NCI-H2227 (cell line): ENCODE measurements around the gene COL26A1.

Source experiments
- DNase-seq: peaks from one replicate; lab custom pipeline; 2025; ENCODE audit not compliant: unreplicated experiment; lab: John Stamatoyannopoulos, UW

COL26A1 gene

DNA sequence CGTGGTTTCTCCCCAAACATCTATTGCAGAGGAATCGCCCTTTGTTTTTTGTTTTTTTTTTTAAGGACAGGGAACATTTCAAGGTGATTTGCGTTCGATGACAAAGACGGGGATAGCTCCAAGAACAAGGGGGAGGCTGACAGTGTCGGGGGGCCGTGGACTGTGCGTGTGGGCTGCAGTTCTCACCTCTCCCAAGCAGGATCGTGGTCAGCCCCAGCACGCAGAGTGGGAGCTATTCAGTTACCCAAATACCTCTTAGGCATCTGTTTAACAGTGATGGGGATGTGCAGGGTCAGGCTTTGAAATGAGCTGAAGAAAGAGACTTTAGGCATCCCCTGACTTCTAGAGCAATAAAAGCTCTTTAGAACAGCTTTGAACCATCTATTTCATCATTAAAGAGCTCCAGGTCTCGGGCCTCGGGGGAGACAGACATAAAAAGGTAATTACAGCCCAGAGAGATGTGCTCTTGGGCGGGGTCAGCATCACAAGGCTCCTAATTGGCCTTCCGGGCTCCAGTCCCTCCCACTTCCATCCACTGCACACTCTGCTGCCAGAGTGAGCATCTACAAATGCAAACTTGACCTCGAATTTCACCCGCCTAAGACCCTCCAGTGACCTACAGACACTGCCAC lies 169.2 kb downstream of the COL26A1 start:
- peak; percentile 89 for DNase-seq

DNA sequence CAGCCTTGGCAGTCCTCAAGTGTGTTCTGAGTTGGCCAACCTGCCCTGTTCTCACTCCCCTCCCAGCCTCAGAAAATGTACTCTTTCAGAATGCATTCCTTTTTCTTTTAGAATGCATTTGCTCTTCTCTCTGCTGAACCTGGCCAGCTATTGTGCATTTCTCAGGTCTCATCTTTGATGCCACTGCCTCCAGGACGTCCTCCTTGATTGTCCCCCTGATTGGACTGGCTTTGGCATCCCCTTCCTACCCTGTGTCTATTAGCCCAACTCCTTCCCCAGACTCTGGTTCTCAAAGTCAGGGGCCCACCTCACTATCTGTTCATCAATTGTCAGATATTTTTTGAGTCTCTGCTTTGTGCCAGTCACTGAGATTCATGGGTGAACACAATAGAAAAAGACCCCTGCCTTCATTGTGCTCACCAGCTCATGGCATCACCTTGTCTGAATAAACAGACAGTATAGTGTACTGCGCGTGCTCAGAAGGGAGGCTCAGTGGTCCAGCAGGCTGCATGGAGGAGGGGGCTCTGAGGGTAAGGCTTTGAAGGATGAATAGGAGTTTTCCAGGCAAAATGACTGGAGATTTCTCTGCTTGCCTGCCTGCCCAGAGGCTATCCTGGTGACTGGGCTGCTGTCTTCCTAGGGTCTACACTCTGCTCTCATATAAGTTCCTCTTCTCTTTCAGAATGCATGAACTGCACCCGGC lies 169.9 kb downstream of the COL26A1 start:
- DNase-seq = no peak

DNA sequence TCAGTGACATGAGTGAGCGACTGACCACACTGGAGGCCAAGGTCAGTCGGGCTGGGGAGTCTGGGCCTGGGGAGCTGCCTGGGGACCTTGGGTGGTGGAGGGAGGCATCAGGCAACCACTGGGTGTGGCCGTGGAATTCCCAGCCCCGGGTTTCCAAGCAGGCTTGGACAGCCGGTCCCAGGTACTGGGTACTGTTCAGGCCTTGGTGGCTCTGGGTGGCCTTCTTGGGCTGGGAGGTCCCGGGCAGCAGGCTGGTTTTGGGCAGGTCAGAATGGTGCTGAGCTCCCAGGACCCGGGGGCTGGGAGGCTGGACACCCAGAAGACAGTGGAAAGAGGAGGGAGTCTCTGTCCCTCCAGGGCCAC lies 170.4 kb downstream of the COL26A1 start:
- no peak for DNase-seq

DNA sequence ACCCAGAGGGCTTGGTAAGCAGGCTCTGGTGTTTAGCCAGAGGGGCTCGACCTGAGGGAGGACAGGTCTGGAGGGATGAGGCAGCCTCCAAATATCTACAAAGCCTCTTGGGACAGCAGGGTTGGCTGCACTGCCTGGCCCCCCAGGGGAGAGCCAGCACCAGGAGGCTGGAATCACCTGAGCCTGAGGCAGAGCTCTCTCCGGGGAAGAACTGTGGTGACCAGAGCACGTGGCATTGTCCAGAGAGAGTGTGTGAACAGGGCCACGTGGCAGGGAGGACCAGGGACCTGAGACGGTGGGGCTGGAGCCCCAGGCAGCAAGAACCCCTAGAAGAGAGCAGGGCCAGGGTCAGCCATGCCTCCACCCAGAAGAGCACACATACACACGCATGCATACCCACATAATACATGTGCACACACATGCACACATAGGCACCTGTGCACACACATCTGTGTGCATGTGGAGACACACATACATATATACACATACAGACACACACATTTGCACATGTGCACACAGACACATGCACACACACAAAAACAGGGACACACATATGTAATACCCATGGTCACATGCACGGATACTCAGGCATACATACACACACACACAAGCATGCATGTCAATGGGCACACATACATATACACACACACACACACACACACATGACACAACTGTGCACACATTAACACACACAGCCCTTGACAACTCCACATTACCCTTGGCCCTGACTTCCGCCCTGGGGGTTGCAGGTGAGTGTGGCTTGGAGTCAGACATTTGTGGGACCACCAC lies 171.5 kb downstream of the COL26A1 start:
- DNase-seq = no peak

DNA sequence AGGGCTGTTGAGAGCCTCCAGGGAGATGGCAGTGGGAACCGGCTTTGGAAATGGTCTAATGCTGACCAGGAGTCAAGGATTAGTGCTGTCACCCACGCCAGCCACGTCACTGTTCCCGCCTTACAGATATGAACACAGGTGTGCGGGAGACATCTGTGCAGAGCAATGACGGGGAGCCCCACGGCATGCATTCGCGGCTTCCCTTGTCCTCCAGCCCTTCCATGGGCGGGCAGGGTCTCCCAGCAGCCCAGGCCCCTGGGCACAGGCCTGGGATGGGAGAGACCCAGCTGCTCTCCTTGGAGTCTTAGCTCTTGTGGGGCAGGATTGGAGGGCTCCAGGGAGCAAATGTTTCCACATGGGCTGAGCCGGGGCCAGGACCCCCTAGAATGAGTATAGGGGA lies 172.2 kb downstream of the COL26A1 start:
- no peak for DNase-seq

DNA sequence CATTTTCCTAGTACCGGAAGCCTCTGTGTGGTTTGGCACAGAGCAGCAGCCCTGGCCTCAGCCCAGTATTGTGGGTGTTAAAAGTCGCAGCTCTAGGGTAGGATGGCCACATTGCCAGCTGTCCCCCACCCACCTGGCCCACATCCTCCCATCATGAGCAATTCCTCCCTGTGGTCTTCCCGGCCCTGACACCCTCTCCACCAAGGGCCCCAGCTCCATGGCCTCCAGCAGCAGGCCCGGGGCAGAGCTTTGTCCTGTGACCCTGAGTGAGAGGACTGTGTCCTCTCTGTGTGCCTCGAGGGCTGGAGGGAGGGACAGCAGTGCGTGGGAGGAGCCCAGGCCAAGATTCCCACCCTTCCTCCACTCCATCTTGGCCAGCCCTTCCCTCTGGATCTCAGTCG lies 172.7 kb downstream of the COL26A1 start:
- no peak for DNase-seq

DNA sequence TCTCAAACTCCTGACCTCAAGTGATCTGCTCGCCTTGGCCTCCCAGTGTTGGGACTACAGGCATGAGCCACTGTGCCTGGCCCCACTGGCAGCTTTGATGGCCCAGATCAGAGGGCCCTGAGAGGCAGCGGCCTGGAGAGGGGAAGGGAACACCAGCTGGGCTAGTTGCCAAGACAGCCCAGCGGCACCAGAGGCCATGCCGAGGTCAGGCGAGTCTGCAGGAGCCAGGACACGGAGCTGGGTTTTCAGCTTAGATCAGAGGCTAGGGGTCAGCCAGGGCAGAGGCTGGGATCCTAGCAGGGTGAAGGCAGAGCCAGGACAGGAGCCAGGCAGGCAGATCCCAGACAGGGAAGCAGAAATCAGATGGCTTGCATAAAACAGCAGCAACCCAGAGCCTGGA lies 173.6 kb downstream of the COL26A1 start:
- no peak for DNase-seq

DNA sequence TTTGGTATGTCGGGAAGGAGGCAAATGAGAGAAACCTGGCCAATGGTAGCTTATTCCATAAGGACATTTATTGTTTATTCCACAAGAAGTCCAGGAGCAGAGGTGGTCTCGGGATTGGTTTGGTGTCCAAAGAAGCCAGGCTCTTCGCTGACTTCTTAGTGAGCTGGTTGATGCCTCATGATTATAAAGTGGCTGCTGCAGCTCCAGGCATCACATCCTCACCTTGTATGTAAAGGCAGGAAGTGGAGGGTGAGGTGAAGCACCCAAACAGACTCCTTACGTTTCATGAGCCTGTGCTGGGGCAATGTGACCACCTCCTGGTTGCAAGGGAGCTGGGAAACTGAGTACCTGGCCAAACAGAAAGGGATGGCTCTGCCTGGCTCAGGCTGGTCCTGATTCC lies 174.0 kb downstream of the COL26A1 start:
- DNase-seq = no peak

DNA sequence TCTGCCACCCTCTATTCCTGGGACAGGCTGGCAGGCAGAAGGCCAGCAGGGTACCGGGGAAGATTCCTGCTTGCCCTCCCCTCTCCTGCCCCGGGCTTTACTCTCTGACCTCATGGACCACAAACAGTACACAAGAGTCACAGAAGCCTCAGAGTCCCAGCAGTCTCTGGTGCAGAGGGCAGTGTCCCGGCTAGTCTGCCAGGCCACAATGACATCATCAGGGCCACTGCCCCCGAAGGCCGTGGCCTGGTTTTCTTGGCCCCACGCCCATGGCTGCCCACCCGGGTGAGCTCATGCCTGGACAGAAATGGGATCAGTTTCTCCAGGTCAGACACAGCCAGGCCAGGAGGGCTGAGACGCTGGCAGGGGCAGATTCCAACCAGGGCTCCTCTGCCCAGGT lies 174.5 kb downstream of the COL26A1 start:
- no peak for DNase-seq

DNA sequence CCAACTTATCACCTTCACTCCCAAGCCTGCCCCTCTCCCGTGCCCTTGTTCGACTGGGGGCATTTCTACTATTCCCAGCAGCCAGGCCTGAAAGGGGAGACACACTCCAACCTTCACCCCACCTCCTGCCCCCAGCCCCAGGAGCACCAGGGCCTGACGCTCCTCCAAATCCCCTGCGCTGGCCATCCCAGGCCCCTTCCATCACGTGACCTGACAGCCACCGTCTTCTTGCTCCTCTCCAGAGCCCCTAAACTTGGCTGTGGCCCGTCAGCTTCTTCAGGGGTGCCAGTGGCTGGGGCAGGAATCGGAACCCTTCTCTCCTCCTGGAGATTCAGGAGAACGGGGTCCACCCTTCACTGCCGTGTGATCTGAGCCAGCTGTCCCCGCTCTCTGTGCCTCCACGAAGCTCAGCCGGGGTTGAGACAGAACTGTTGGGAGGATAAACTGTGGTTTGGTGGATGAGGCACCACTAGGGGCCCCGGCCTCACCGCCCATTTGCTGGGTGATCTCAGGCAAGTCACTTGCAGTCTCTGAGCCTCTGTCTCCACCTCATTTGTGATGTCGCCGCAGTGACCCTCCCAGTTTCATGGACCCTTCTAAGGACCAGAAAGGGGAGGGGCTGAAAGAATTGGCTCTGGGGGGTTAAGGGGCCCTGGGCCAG lies 175.4 kb downstream of the COL26A1 start:
- no peak for DNase-seq

DNA sequence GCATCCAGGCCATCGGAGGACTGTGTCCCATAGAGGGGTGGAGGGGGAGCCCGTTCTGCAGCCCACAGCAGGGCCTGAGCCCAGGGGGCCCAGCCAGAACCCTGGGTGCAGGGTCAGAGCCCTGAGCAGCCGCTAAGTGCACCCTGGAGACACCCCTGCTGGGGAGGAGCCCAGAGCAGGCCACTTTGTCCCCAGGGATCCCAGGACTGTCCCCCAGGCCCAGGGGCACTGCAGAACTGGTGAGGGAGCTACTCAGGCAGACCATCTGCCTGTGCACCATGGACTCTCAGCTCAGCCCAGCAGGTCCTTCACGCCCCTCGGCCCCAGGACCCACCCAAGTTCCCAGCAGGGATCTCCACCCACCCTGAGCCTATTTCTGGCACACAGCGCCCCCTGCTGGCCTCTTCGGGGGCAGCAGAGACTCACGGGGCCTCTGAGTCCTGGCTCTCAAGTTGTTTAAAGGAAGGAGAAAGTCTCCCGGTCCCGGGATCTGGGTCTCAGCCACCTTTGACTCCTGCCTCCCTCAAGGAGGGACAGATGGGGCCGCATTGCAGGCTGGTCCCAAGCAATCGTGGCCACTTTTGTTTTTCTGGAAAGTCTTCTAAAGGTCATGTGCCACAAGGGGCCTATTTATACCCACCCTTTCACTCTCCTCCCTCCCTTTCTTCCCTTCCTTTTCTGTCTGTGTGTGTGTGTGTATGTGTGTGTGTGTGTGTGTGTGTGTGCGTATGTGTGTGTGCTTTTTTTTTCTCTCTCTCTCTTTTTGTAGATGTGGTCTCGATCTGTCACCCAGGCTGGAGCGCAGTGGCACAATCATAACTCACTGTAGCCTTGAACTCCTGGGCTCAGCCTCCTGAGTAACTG lies 176.2 kb downstream of the COL26A1 start:
- peak; percentile 71 for DNase-seq

DNA sequence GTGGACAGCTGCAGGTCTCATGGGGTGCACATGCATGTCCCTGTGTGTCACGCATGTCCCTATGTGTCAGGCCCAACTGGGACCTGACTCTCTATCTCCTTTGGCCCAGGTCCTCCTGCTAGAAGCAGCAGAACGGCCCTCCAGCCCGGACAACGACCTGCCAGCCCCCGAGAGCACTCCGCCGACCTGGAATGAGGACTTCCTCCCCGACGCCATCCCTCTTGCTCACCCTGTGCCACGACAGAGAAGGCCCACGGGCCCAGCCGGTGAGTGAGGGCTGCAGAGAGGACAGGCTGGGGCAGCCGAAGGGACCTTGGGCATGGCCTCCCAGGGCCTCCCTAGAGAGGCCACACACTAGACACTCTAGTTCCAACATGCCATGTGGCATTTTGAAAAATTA lies 177.1 kb downstream of the COL26A1 start:
- no peak for DNase-seq

DNA sequence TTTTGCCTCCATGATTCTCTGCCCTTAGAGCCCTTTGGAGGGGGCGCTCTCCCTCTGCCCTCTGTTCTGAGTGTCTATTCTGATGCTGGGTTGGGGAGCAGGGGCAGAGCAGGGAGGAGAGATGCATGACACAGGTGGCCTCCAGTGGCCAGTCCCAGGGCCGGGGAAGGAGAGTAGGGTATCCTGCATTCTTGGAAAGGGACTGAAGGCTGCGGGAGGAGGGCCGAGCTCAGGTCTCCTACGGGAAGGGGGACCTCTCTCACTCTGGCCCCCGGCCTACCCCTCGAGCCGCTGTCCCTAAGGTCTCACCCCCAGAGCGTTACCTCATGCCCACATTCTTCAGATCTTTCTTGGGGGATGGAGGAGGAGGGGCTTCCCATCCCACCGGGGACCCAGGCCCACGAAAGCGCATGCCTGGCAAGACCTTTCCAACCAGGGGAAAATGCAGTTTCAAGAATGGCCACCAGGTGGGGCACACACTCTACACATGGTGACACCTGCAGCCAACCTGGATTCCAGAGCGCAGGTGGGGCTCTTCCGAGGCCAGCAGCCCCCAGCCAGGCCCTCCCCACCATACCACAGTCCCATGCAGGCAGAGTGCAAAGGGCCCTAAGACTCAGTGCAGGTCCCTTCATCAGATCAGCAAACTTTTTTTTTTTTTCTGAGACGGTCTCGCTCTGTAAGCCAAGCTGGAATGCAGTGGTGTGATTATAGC lies 180.0 kb downstream of the COL26A1 start:
- DNase-seq = peak; percentile 87

DNA sequence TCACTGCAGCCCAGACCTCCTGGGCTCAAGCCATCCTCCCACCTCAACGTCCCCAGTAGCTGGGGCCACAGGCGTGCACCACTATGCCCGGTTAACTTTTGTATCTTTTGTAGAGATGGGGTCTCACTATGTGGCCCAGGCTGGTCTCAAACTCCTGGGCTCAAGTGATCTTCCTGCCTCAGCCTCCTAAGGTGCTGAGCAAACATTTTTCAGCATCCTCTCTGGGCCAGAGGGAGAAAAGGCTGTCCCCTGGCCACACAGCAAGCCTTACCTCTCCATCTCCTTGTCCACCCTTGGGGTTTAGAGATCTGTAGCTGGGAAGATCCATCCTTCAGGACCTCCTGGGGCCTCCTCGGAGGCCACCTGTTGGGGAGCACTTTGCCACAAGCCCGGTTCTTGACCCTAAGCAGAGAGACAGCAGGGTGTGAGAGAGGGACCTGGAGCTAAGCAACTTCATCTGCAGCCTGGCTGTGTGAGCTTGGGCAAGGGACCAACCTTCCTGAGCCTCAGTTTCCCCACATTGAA lies 180.6 kb downstream of the COL26A1 start:
- DNase-seq = no peak

DNA sequence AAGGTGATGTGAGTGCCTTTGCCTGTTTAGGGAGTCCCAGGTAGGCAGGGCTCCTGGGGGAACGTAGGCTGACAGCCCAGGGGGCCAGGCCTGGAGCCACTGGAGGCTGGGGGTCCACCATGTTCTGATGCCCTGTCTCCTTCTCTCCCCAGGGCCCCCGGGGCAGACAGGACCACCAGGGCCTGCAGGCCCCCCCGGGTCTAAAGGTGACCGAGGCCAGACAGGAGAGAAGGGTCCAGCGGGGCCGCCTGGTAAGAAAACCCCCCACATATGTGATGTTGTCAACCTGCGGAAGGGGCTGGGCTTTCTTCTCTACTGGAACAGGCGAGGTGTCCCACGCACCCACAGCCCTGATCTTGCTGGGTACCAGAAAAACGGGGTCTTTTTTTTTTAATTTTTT lies 181.2 kb downstream of the COL26A1 start:
- DNase-seq = no peak

DNA sequence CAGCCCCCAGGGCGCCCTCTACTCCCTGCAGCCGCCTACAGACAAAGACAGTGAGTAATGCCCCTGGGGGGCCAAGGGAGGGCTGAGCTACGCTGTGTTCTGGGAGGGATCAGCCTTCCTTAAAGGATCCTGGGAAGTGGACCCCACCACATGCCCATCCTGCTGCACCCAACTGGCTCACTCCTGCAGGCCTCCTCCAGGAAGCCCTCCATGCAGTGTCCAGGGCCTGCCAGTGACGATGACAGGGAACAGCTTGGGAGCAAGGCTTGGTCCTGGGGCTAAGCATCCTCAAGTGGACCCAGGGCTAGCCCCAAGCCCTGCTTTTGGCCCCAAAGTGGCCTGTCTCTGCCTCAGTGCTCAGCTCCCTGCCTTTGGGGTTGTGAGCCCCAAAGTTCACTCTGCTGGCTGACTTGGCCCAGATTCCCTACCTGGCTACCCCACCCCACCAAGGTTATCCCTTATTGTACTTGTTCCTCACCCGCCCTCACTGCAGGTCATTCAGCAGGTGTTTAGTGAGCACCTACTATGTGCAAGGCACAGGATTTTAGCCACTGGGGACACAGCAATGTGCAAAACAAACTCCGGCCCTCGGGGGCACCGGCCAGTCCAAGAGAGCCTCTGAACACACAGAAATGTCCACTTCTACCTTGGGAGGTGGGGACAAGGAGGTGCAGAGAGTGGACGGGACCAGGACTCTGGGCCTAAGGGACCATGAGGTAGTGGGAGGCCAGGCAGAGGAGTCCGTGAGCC lies 182.9 kb downstream of the COL26A1 start:
- no peak for DNase-seq

DNA sequence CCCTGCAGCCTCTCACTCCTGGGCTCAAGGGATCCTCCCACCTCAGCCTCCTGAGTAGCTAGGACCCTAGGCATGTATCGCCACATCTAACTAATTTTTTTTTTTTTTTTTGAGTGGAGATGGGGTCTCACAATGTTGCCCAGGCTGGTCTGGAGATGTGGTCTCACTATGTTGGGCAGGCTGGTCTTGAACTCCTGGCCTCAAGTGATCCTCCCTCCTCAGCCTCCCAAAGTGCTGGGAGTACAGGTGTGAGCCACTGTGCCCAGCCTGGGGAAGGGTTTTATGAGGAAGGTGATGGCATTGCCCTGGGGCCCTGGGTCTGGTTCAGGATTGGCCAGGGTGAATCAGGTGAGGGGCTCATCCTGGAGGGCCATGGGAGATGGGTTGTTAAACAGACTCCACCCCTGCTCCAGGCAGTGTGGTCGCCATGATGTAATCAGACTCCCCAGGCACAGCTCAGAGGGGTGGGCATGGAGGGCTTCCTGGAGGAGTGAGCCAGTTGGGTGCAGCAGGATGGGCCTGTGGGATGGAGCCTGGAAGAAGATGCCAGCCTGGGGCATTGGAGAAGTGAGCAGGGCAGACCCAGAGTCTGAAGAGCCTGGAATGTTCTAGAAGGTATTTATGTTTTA lies 183.7 kb downstream of the COL26A1 start:
- DNase-seq = no peak

DNA sequence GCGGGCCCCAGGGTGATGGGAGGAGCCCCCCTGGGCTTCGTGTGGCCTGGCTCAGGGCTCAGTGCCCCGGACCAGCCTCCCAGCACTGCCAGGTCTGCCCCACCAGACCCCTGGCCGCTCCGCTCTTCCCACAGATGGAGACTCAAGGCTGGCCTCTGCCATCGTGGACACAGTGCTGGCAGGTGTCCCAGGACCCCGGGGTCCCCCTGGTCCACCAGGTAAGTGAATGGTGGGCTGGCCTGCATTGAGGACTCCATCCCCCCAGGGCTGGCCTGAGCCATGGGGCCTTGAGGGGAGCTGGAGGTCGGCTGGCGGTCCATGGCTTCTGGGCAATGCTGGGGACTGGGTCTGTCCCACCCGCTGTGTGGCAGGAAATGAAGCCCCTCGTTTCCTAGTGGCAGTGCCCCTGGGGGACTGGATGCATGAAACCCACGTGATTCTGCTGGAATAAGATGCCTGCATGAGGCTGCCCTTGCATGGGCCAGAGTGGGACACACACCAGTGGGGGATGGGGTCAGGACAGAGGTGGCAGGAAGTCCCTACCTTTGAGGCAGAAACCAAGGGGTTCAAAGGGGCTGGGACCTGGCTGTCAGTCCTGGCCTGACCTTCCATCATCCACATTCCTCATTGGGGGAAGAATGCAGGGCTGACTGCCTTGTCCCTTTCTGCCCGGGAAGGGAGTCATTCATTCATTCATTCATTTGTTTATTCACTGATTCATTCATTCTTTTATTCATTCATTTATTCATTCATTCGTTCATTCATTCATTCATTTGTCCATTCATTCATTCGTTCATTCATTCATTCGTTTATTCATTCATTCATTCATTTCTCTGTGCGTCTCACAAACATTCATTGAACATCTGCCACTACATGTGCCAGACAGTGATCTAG lies 184.6 kb downstream of the COL26A1 start:
- DNase-seq = no peak
